Head of caudate nucleus (tissue), 42 donors: ENCODE results near the gene COG5.

Source experiments
- DNase-seq, 42 donors: peaks; one replicate each; pipeline versions ENCODE4 v3.0.0 to v3.0.0-alpha.2; 2020 to 2021; ENCODE audit warnings: mixed read lengths in 7 of 42
- intact Hi-C: fragments of 100-400 bp; cut with DNase I; formaldehyde crosslinking; loops from one replicate; pipeline ENCODE4 v1.15.0; 2022

Gene COG5

GRCh38 chr7:107530751-107531150, 33.0 kb downstream of the COG5 start:
- intact Hi-C loops = no loop called here
- no peak for DNase-seq

GRCh38 chr7:107528461-107528860, 35.3 kb downstream of the COG5 start:
- DNase-seq = no peak
- intact Hi-C loops = no loop called here

- no peak for DNase-seq
- intact Hi-C loops = no loop called here
Measured at GRCh38 chr7:107527196-107527595, 36.5 kb downstream of the COG5 start.

GRCh38 chr7:107526672-107527071, 37.0 kb downstream of the COG5 start:
- peak in 7 of 42 donors; percentile 17 to 56 (median 36) for DNase-seq

GRCh38 chr7:107506674-107507339, 56.9 kb downstream of the COG5 start:
- intact Hi-C loops = no loop called here
- DNase-seq = no peak

More at GRCh38 chr7:107526672-107527071, 37.0 kb downstream of the COG5 start:
- intact Hi-C loops = no loop called here

GRCh38 chr7:107505997-107506673, 57.6 kb downstream of the COG5 start:
- no peak for DNase-seq
- intact Hi-C loops = no loop called here

- intact Hi-C loops = no loop called here
- no peak for DNase-seq
Measured at GRCh38 chr7:107505362-107505761, 58.4 kb downstream of the COG5 start.

- intact Hi-C loops = no loop called here
- no peak for DNase-seq
Measured at GRCh38 chr7:107503687-107504086, 60.0 kb downstream of the COG5 start.

- intact Hi-C loops = no loop called here
- no peak for DNase-seq
Measured at GRCh38 chr7:107502797-107503196, 60.9 kb downstream of the COG5 start.

- DNase-seq = no peak
- intact Hi-C loops = no loop called here
Measured at GRCh38 chr7:107502154-107502553, 61.6 kb downstream of the COG5 start.

- intact Hi-C loops = no loop called here
- DNase-seq = peak in 8 of 42 donors; percentile 5 to 57 (median 18)
Measured at GRCh38 chr7:107501593-107501992, 62.1 kb downstream of the COG5 start.

- no peak for DNase-seq
- intact Hi-C loops = no loop called here
Measured at GRCh38 chr7:107499731-107500130, 64.0 kb downstream of the COG5 start.

- DNase-seq = no peak
- intact Hi-C loops = no loop called here
Measured at GRCh38 chr7:107495516-107495915, 68.2 kb downstream of the COG5 start.

GRCh38 chr7:107494884-107495283, 68.8 kb downstream of the COG5 start:
- intact Hi-C loops = no loop called here
- DNase-seq = no peak

- intact Hi-C loops = no loop called here
- no peak for DNase-seq
Measured at GRCh38 chr7:107494315-107494751, 69.4 kb downstream of the COG5 start.

GRCh38 chr7:107492875-107493274, 70.8 kb downstream of the COG5 start:
- intact Hi-C loops = no loop called here
- no peak for DNase-seq

GRCh38 chr7:107486041-107486440, 77.7 kb downstream of the COG5 start:
- intact Hi-C loops = no loop called here
- no peak for DNase-seq

- intact Hi-C loops = no loop called here
- DNase-seq = no peak
Measured at GRCh38 chr7:107482571-107482970, 81.1 kb downstream of the COG5 start.

- intact Hi-C loops = no loop called here
- no peak for DNase-seq
Measured at GRCh38 chr7:107480932-107481331, 82.8 kb downstream of the COG5 start.

- intact Hi-C loops = no loop called here
- DNase-seq = no peak
Measured at GRCh38 chr7:107479303-107479702, 84.4 kb downstream of the COG5 start.

- intact Hi-C loops = no loop called here
- DNase-seq = no peak
Measured at GRCh38 chr7:107474104-107474521, 89.6 kb downstream of the COG5 start.
